Measurements from ENCODE around the gene EIF3B.

The EIF3B gene

GRCh38 chr7:2350861-2351260 lies 3.8 kb upstream of the EIF3B start:
- H3K4me3 ChIP-seq (replicated peaks; ENCODE audit: low read depth, low read length) = no peak overlapping the region
- no peak for TF ChIP-seq CTCF (IDR thresholded peaks at IDR 0.05; ENCODE audit: low read depth, low read length, missing control alignments)
- no peak for DNase-seq (ENCODE audit: extremely low read depth, low read depth)

GRCh38 chr7:2353113-2353935 lies 1.3 kb upstream of the EIF3B start:
- H3K4me3 ChIP-seq (replicated peaks; ENCODE audit: low read depth, low read length) = peak overlapping the region; percentile 98
- TF ChIP-seq CTCF (IDR thresholded peaks at IDR 0.05; ENCODE audit: low read depth, low read length, missing control alignments) = no peak
- DNase-seq (ENCODE audit: extremely low read depth, low read depth) = no peak

- peak overlapping the region; percentile 98 for H3K4me3 ChIP-seq (replicated peaks; ENCODE audit: low read depth, low read length)
- DNase-seq (ENCODE audit: extremely low read depth, low read depth) = no peak
- TF ChIP-seq CTCF (IDR thresholded peaks at IDR 0.05; ENCODE audit: low read depth, low read length, missing control alignments) = no peak
These were observed 766 bp upstream of the EIF3B start for GRCh38 chr7:2353936-2354185.

- peak overlapping the region; percentile 98 for H3K4me3 ChIP-seq (replicated peaks; ENCODE audit: low read depth, low read length)
- no peak for TF ChIP-seq CTCF (IDR thresholded peaks at IDR 0.05; ENCODE audit: low read depth, low read length, missing control alignments)
- no peak for DNase-seq (ENCODE audit: extremely low read depth, low read depth)
These were observed 495 bp downstream of the EIF3B start for GRCh38 chr7:2354939-2355704.

GRCh38 chr7:2355705-2356008 lies 1.0 kb downstream of the EIF3B start:
- H3K4me3 ChIP-seq (replicated peaks; ENCODE audit: low read depth, low read length) = peak overlapping the region; percentile 98
- DNase-seq (ENCODE audit: extremely low read depth, low read depth) = no peak
- TF ChIP-seq CTCF (IDR thresholded peaks at IDR 0.05; ENCODE audit: low read depth, low read length, missing control alignments) = no peak

GRCh38 chr7:2357165-2357564 lies 2.5 kb downstream of the EIF3B start:
- TF ChIP-seq CTCF (IDR thresholded peaks at IDR 0.05; ENCODE audit: low read depth, low read length, missing control alignments) = no peak
- peak overlapping the region; percentile 98 for H3K4me3 ChIP-seq (replicated peaks; ENCODE audit: low read depth, low read length)
- DNase-seq (ENCODE audit: extremely low read depth, low read depth) = no peak

Measured in HFF-Myc (cell line).